Skeletal muscle tissue (tissue), 4 donors: ENCODE results near the gene MYO5C. TPM values are rescaled to one million over a fixed set of nuclear protein-coding genes. Genes with fewer than 3 reads are reported as not detected.

Source experiments
- H3K27ac ChIP-seq: one replicate; pipeline ENCODE4 v1.7.0; 2013; ENCODE audit warnings: mild to moderate bottlenecking, low read depth, low read length, inconsistent platforms
- H3K27me3 ChIP-seq, 3 donors: one replicate each; pipeline ENCODE4 v1.7.0; 2013; ENCODE audit warnings: low read length in 3 of 3; ENCODE audit not compliant: control insufficient read depth in 3 of 3, insufficient read depth in 3 of 3
- H3K36me3 ChIP-seq, 3 donors: one replicate each; pipeline ENCODE4 v1.7.0; 2013; ENCODE audit warnings: low read length in 3 of 3; ENCODE audit not compliant: control insufficient read depth in 3 of 3, insufficient read depth in 3 of 3
- H3K4me1 ChIP-seq, 3 donors: one replicate each; pipeline ENCODE4 v1.7.0; 2013; ENCODE audit warnings: low read length in 3 of 3, mild to moderate bottlenecking in 3 of 3; ENCODE audit not compliant: control insufficient read depth in 3 of 3, insufficient read depth in 3 of 3
- H3K4me3 ChIP-seq, 3 donors: one replicate each; pipeline ENCODE4 v1.7.0; 2013; ENCODE audit warnings: low read length in 3 of 3
- H3K9ac ChIP-seq, 3 donors: one replicate each; pipeline ENCODE4 v1.7.0; 2013; ENCODE audit warnings: low read length in 3 of 3, mild to moderate bottlenecking in 3 of 3, moderate library complexity in 2 of 3, low read depth in 1 of 3
- H3K9me3 ChIP-seq, 3 donors: one replicate each; pipeline ENCODE4 v1.7.0; 2013; ENCODE audit warnings: low read length in 3 of 3; ENCODE audit not compliant: control insufficient read depth in 3 of 3
- total RNA-seq: library from RNA; depleted of rRNA; stranded (reverse); fragments of >200 nt; gene quantifications from one replicate; pipeline ENCODE4 v1.2.3, GENCODE V29; 2014
- donor health status: Osteomylitis.

The MYO5C gene
- total RNA-seq, 1 donor from 2014 or later: 3.7 TPM

- H3K36me3 ChIP-seq: no peaks in the 10 kb centered on the region
- H3K9me3 ChIP-seq: no peaks in the 10 kb centered on the region
- H3K27ac ChIP-seq: peak overlapping the region; percentile 68
- H3K9ac ChIP-seq: no peak overlapping the region
- H3K27me3 ChIP-seq: no peaks in the 10 kb centered on the region
- peaks cover 21 to 27% (median 26%) of the 10 kb centered on the region in 3 donors for H3K4me1 ChIP-seq
- no peak overlapping the region for H3K4me3 ChIP-seq
Measured at GRCh38 chr15:52261498-52262242, 33.9 kb downstream of the MYO5C start.

GRCh38 chr15:52261026-52261425 lies 34.6 kb downstream of the MYO5C start:
- Histone ChIP-seq H3K27ac (peak overlapping the region; percentile 65), H3K4me3 (no peak overlapping the region), H3K4me1 (peaks cover 25 to 29% (median 27%) of the 10 kb centered on the region in 3 donors), H3K9ac (no peak overlapping the region), H3K27me3 (no peaks in the 10 kb centered on the region), H3K36me3 (no peaks in the 10 kb centered on the region), H3K9me3 (no peaks in the 10 kb centered on the region)

- Histone ChIP-seq H3K4me3 (no peak overlapping the region), H3K27ac (no peak overlapping the region), H3K9me3 (no peaks in the 10 kb centered on the region), H3K27me3 (no peaks in the 10 kb centered on the region), H3K9ac (no peak overlapping the region), H3K4me1 (peaks cover 25 to 29% (median 27%) of the 10 kb centered on the region in 3 donors), H3K36me3 (no peaks in the 10 kb centered on the region)
Measured at GRCh38 chr15:52259503-52259902, 36.1 kb downstream of the MYO5C start.

- Histone ChIP-seq H3K36me3 (peaks cover 0 to 2% (median 0%) of the 10 kb centered on the region in 3 donors), H3K27me3 (no peaks in the 10 kb centered on the region), H3K9me3 (no peaks in the 10 kb centered on the region), H3K27ac (no peak overlapping the region), H3K4me3 (no peak overlapping the region), H3K9ac (peak overlapping the region in 1 of 3 donors; percentile 16), H3K4me1 (peaks cover 25 to 29% (median 27%) of the 10 kb centered on the region in 3 donors)
Measured at GRCh38 chr15:52258461-52258860, 37.1 kb downstream of the MYO5C start.

GRCh38 chr15:52257734-52258062 lies 37.9 kb downstream of the MYO5C start:
- H3K27ac ChIP-seq: peak overlapping the region; percentile 0
- peaks cover 0 to 5% (median 0%) of the 10 kb centered on the region in 3 donors for H3K36me3 ChIP-seq
- peaks cover 23 to 28% (median 25%) of the 10 kb centered on the region in 3 donors for H3K4me1 ChIP-seq
- no peaks in the 10 kb centered on the region for H3K27me3 ChIP-seq
- peak overlapping the region in 1 of 3 donors; percentile 45 for H3K9ac ChIP-seq
- H3K4me3 ChIP-seq: peak overlapping the region in 2 of 3 donors; percentile 24 to 49
- no peaks in the 10 kb centered on the region for H3K9me3 ChIP-seq

GRCh38 chr15:52256930-52257733 lies 38.5 kb downstream of the MYO5C start:
- Histone ChIP-seq H3K27me3 (no peaks in the 10 kb centered on the region), H3K9ac (peak overlapping the region in 2 of 3 donors; percentile 14 to 45), H3K9me3 (no peaks in the 10 kb centered on the region), H3K27ac (peak overlapping the region; percentile 0), H3K4me3 (peak overlapping the region in 2 of 3 donors; percentile 25 to 49), H3K36me3 (peaks cover 0 to 5% (median 0%) of the 10 kb centered on the region in 3 donors), H3K4me1 (peaks cover 19 to 25% (median 25%) of the 10 kb centered on the region in 3 donors)

GRCh38 chr15:52256366-52256765 lies 39.2 kb downstream of the MYO5C start:
- Histone ChIP-seq H3K9me3 (no peaks in the 10 kb centered on the region), H3K36me3 (peaks cover 0 to 5% (median 0%) of the 10 kb centered on the region in 3 donors), H3K27me3 (no peaks in the 10 kb centered on the region), H3K4me3 (peak overlapping the region in 2 of 3 donors; percentile 25), H3K9ac (peak overlapping the region in 1 of 3 donors; percentile 51), H3K4me1 (peaks cover 19 to 24% (median 22%) of the 10 kb centered on the region in 3 donors), H3K27ac (no peak overlapping the region)

- peaks cover 0 to 5% (median 3%) of the 10 kb centered on the region in 3 donors for H3K36me3 ChIP-seq
- H3K9ac ChIP-seq: no peak overlapping the region
- H3K9me3 ChIP-seq: no peaks in the 10 kb centered on the region
- H3K27ac ChIP-seq: no peak overlapping the region
- no peak overlapping the region for H3K4me3 ChIP-seq
- no peaks in the 10 kb centered on the region for H3K27me3 ChIP-seq
- peaks cover 19 to 22% (median 20%) of the 10 kb centered on the region in 3 donors for H3K4me1 ChIP-seq
Measured at GRCh38 chr15:52255935-52256334, 39.7 kb downstream of the MYO5C start.

GRCh38 chr15:52255008-52255407 lies 40.6 kb downstream of the MYO5C start:
- no peak overlapping the region for H3K9ac ChIP-seq
- peaks cover 0 to 5% (median 3%) of the 10 kb centered on the region in 3 donors for H3K36me3 ChIP-seq
- no peak overlapping the region for H3K27ac ChIP-seq
- H3K9me3 ChIP-seq: no peaks in the 10 kb centered on the region
- no peak overlapping the region for H3K4me3 ChIP-seq
- peaks cover 19 to 22% (median 20%) of the 10 kb centered on the region in 3 donors for H3K4me1 ChIP-seq
- no peaks in the 10 kb centered on the region for H3K27me3 ChIP-seq

- Histone ChIP-seq H3K4me1 (peaks cover 19 to 22% (median 20%) of the 10 kb centered on the region in 3 donors), H3K9me3 (no peaks in the 10 kb centered on the region), H3K27me3 (no peaks in the 10 kb centered on the region), H3K36me3 (peaks cover 0 to 5% (median 3%) of the 10 kb centered on the region in 3 donors), H3K27ac (no peak overlapping the region), H3K4me3 (no peak overlapping the region), H3K9ac (no peak overlapping the region)
Measured at GRCh38 chr15:52254391-52254790, 41.2 kb downstream of the MYO5C start.
